ENCODE data around the gene BCAP31. TPM values are rescaled to one million over a fixed set of nuclear protein-coding genes. Genes with fewer than 3 reads are reported as not detected.

Gene BCAP31
- total and polyA plus RNA-seq, 7 experiments from 2014 or later: 80.2 to 329 (median 118) TPM

GRCh38 chrX:153717445-153717844 lies 6.7 kb downstream of the BCAP31 start:
- Mint-ChIP-seq H3K36me3 (peaks cover 0 to 24% (median 9%) of the 10 kb centered on the region in 5 donors), H3K4me1 (peaks cover 5 to 27% (median 20%) of the 10 kb centered on the region in 7 donors), H3K27ac (no peak overlapping the region), H3K27me3 (no peaks in the 10 kb centered on the region), H3K4me3 (no peak overlapping the region), H3K9me3 (no peaks in the 10 kb centered on the region)
- peaks cover 0 to 65% (median 12%) of the 10 kb centered on the region in 3 experiments for H3K36me3 ChIP-seq (ENCODE audit: control insufficient read depth in 2 of 3, insufficient read depth in 3 of 3, low read length in 3 of 3)
- ChIA-PET POLR2A (no interaction called here), CTCF (no interaction called here)
- H3K27ac ChIP-seq (ENCODE audit: low read depth, low read length): no peak overlapping the region
- no peak for ATAC-seq
- H3K27me3 ChIP-seq (ENCODE audit: control insufficient read depth in 2 of 2, insufficient read depth in 2 of 2, low read length in 2 of 2): no peaks in the 10 kb centered on the region
- DNase-seq: no peak
- no peaks in the 10 kb centered on the region for H3K9me3 ChIP-seq (ENCODE audit: control insufficient read depth in 2 of 3, low read length in 3 of 3)
- intact Hi-C loops (cut with micrococcal nuclease): no loop called here
- H3K4me1 ChIP-seq (ENCODE audit: control insufficient read depth in 2 of 2, insufficient read depth in 2 of 2, low read length in 2 of 2): peaks cover 2 to 6% of the 10 kb centered on the region in 2 donors
- no peak overlapping the region for H3K4me3 ChIP-seq (ENCODE audit: low read length)

DNA sequence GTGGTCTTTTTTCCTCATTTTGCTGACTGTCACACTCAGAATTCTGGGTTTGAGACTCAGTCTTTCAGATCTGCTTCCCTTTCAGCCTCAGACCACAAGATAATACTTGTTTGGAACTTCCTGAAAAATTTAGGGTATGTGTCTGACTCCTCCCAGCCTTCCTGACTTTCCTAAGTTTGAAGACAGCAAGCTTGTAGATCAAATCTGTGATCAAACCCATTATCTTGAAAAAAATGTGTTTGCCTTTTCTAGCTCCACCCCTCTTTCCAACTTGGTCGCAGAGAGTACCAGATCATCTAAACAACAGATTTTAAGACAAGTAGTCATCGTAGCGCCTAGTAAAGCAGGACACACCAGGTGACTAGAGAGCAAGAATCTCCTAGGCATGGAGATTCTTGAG lies 9.9 kb downstream of the BCAP31 start:
- no peaks in the 10 kb centered on the region for H3K27me3 Mint-ChIP-seq
- no peak for DNase-seq
- intact Hi-C loops (cut with micrococcal nuclease): no loop called here
- Histone ChIP-seq H3K9me3 (ENCODE audit: control insufficient read depth in 2 of 3, low read length in 3 of 3) (no peaks in the 10 kb centered on the region), H3K4me1 (ENCODE audit: control insufficient read depth in 2 of 2, insufficient read depth in 2 of 2, low read length in 2 of 2) (no peaks in the 10 kb centered on the region), H3K27me3 (ENCODE audit: control insufficient read depth in 2 of 2, insufficient read depth in 2 of 2, low read length in 2 of 2) (no peaks in the 10 kb centered on the region), H3K27ac (ENCODE audit: low read depth, low read length) (no peak overlapping the region), H3K36me3 (ENCODE audit: control insufficient read depth in 2 of 3, insufficient read depth in 3 of 3, low read length in 3 of 3) (peaks cover 0 to 62% (median 12%) of the 10 kb centered on the region in 3 experiments), H3K4me3 (ENCODE audit: low read length) (no peak overlapping the region)
- POLR2A ChIA-PET: no interaction called here
- H3K4me1 Mint-ChIP-seq: peaks cover 0 to 12% (median 7%) of the 10 kb centered on the region in 7 donors
- H3K27ac Mint-ChIP-seq: peak overlapping the region in 1 of 9 donors; percentile 9
- no peaks in the 10 kb centered on the region for H3K9me3 Mint-ChIP-seq
- no peak for ATAC-seq
- peaks cover 0 to 13% (median 7%) of the 10 kb centered on the region in 5 donors for H3K36me3 Mint-ChIP-seq
- no peak overlapping the region for H3K4me3 Mint-ChIP-seq
- CTCF ChIA-PET: no interaction called here

- ChIA-PET CTCF (no interaction called here), POLR2A (no interaction called here)
- Mint-ChIP-seq H3K4me1 (peaks cover 0 to 11% (median 6%) of the 10 kb centered on the region in 7 donors), H3K36me3 (peaks cover 0 to 7% (median 5%) of the 10 kb centered on the region in 5 donors), H3K9me3 (no peaks in the 10 kb centered on the region), H3K27ac (no peak overlapping the region), H3K27me3 (no peaks in the 10 kb centered on the region), H3K4me3 (no peak overlapping the region)
- Histone ChIP-seq H3K4me3 (ENCODE audit: low read length) (no peak overlapping the region), H3K9me3 (ENCODE audit: control insufficient read depth in 2 of 3, low read length in 3 of 3) (no peaks in the 10 kb centered on the region), H3K36me3 (ENCODE audit: control insufficient read depth in 2 of 3, insufficient read depth in 3 of 3, low read length in 3 of 3) (peaks cover 0 to 34% (median 4%) of the 10 kb centered on the region in 3 experiments), H3K27ac (ENCODE audit: low read depth, low read length) (no peak overlapping the region), H3K27me3 (ENCODE audit: control insufficient read depth in 2 of 2, insufficient read depth in 2 of 2, low read length in 2 of 2) (no peaks in the 10 kb centered on the region), H3K4me1 (ENCODE audit: control insufficient read depth in 2 of 2, insufficient read depth in 2 of 2, low read length in 2 of 2) (no peaks in the 10 kb centered on the region)
- no peak for ATAC-seq
- intact Hi-C loops (cut with micrococcal nuclease): no loop called here
- no peak for DNase-seq
Measured at GRCh38 chrX:153709726-153710674, 14.2 kb downstream of the BCAP31 start.

GRCh38 chrX:153708415-153708814 lies 15.8 kb downstream of the BCAP31 start:
- Mint-ChIP-seq H3K27me3 (no peaks in the 10 kb centered on the region), H3K4me3 (no peak overlapping the region), H3K27ac (peak overlapping the region in 3 of 9 donors; percentile 49 to 72 (median 54)), H3K36me3 (peaks cover 0 to 4% (median 3%) of the 10 kb centered on the region in 5 donors), H3K9me3 (peaks cover 0 to under 1% (median 0%) of the 10 kb centered on the region in 11 donors), H3K4me1 (peaks cover 0 to 11% (median 6%) of the 10 kb centered on the region in 7 donors)
- ATAC-seq (peak; percentile 76), DNase-seq (peak in 7 of 9 donors; percentile 12 to 45 (median 32))
- CTCF ChIA-PET: no interaction called here
- intact Hi-C loops (cut with micrococcal nuclease): no loop called here
- no peaks in the 10 kb centered on the region for H3K4me1 ChIP-seq (ENCODE audit: control insufficient read depth in 2 of 2, insufficient read depth in 2 of 2, low read length in 2 of 2)
- no peak overlapping the region for H3K4me3 ChIP-seq (ENCODE audit: low read length)
- H3K27me3 ChIP-seq (ENCODE audit: control insufficient read depth in 2 of 2, insufficient read depth in 2 of 2, low read length in 2 of 2): no peaks in the 10 kb centered on the region
- no peaks in the 10 kb centered on the region for H3K9me3 ChIP-seq (ENCODE audit: control insufficient read depth in 2 of 3, low read length in 3 of 3)
- peak overlapping the region; percentile 7 for H3K27ac ChIP-seq (ENCODE audit: low read depth, low read length)
- POLR2A ChIA-PET: interaction anchor here (0.6 kb wide), 1 partner anchor 52 kb away, joined by 5 read pairs; no protein-coding TSS in a partner anchor
- H3K36me3 ChIP-seq (ENCODE audit: control insufficient read depth in 2 of 3, insufficient read depth in 3 of 3, low read length in 3 of 3): peaks cover 0 to 36% (median 0%) of the 10 kb centered on the region in 3 experiments

DNA sequence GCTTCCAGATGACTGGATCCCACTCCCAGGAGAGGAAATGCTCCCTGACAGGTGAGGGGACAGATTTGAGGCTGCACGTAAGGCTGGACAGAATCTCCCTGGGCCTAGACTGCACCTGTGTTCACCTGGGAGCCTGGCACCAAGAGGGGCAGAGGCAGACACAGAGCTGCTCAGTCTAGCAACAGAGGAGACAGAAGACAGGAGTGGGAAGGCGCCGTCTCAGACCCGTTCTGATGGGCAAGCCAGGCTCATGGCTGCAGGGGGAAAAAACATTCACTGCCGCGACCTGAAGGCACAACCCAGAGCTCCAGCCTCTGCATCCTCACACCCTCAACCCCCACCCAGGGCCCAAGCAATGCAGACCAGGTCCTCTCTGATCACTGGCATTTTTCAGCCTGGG lies 16.8 kb downstream of the BCAP31 start:
- intact Hi-C loops (cut with micrococcal nuclease): no loop called here
- Mint-ChIP-seq H3K36me3 (peaks cover 0 to 2% (median 0%) of the 10 kb centered on the region in 5 donors), H3K4me3 (no peak overlapping the region), H3K4me1 (peaks cover 0 to 11% (median 6%) of the 10 kb centered on the region in 7 donors), H3K27me3 (no peaks in the 10 kb centered on the region), H3K9me3 (peaks cover 0 to 2% (median 0%) of the 10 kb centered on the region in 11 donors), H3K27ac (peak overlapping the region in 1 of 9 donors; percentile 25)
- ChIA-PET CTCF (no interaction called here), POLR2A (no interaction called here)
- no peak for ATAC-seq
- no peak overlapping the region for H3K27ac ChIP-seq (ENCODE audit: low read depth, low read length)
- H3K4me3 ChIP-seq (ENCODE audit: low read length): no peak overlapping the region
- H3K36me3 ChIP-seq (ENCODE audit: control insufficient read depth in 2 of 3, insufficient read depth in 3 of 3, low read length in 3 of 3): peaks cover 0 to 42% (median 0%) of the 10 kb centered on the region in 3 experiments
- no peaks in the 10 kb centered on the region for H3K27me3 ChIP-seq (ENCODE audit: control insufficient read depth in 2 of 2, insufficient read depth in 2 of 2, low read length in 2 of 2)
- H3K9me3 ChIP-seq (ENCODE audit: control insufficient read depth in 2 of 3, low read length in 3 of 3): no peaks in the 10 kb centered on the region
- no peaks in the 10 kb centered on the region for H3K4me1 ChIP-seq (ENCODE audit: control insufficient read depth in 2 of 2, insufficient read depth in 2 of 2, low read length in 2 of 2)
- no peak for DNase-seq

- Histone ChIP-seq H3K4me1 (ENCODE audit: control insufficient read depth in 2 of 2, insufficient read depth in 2 of 2, low read length in 2 of 2) (no peaks in the 10 kb centered on the region), H3K27ac (ENCODE audit: low read depth, low read length) (no peak overlapping the region), H3K36me3 (ENCODE audit: control insufficient read depth in 2 of 3, insufficient read depth in 3 of 3, low read length in 3 of 3) (peaks cover 0 to 49% (median 0%) of the 10 kb centered on the region in 3 experiments), H3K4me3 (ENCODE audit: low read length) (no peak overlapping the region), H3K9me3 (ENCODE audit: control insufficient read depth in 2 of 3, low read length in 3 of 3) (no peaks in the 10 kb centered on the region), H3K27me3 (ENCODE audit: control insufficient read depth in 2 of 2, insufficient read depth in 2 of 2, low read length in 2 of 2) (no peaks in the 10 kb centered on the region)
- Mint-ChIP-seq H3K4me3 (no peak overlapping the region), H3K27me3 (no peaks in the 10 kb centered on the region), H3K4me1 (peaks cover 0 to 11% (median 6%) of the 10 kb centered on the region in 7 donors), H3K9me3 (peaks cover 0 to 2% (median 0%) of the 10 kb centered on the region in 11 donors), H3K36me3 (peaks cover 0 to 2% (median 0%) of the 10 kb centered on the region in 5 donors), H3K27ac (peak overlapping the region in 2 of 9 donors; percentile 19 to 80)
- DNase-seq (no peak), ATAC-seq (no peak)
- POLR2A ChIA-PET: no interaction called here
- CTCF ChIA-PET: no interaction called here
- intact Hi-C loops (cut with micrococcal nuclease): no loop called here
Measured at GRCh38 chrX:153706799-153707198, 17.4 kb downstream of the BCAP31 start.
